ENCODE results near the gene PPM1D. TPM values are rescaled to one million over a fixed set of nuclear protein-coding genes. Genes with fewer than 3 reads are reported as not detected.

The PPM1D gene
- 8.6 and 12.5 TPM in 2 replicates for total RNA-seq

GRCh38 chr17:60599620-60600489 lies at the start of gene PPM1D:
TSS of gene PPM1D (plus strand) at chr17:60600193. CDS start at chr17:60600415, 222 bp downstream.

GRCh38 chr17:60677308-60678117 lies 77.5 kb downstream of the PPM1D start, which contains the start of gene BCAS3:
TSS of gene BCAS3 (plus strand) at chr17:60677851.

Small RNA genes lying within 50 kb of the gene (small RNA-seq; reads per million reads assigned to genes)
- gene AC011921.2: not detected
- gene RN7SL606P: not detected
- gene RNU6-623P: not detected

Other genes with a start within 250 kb of the PPM1D start
- 64.9 and 70.6 TPM in 2 replicates for gene USP32, start 208.1 kb upstream of the PPM1D start, total RNA-seq
- gene CHCT1, start 177.7 kb upstream of the PPM1D start, total RNA-seq: 0.26 and 0.97 TPM in 2 replicates
- gene APPBP2, start 74.0 kb upstream of the PPM1D start, total RNA-seq: 60.3 and 60.5 TPM in 2 replicates
- gene BCAS3, start 77.7 kb downstream of the PPM1D start, total RNA-seq: 33.5 and 36.8 TPM in 2 replicates

All from articular chondrocyte of knee joint (primary cell).